Keratinocyte (primary cell): Measurements from ENCODE around the gene ARMC6. TPM values are rescaled to one million over a fixed set of nuclear protein-coding genes. Genes with fewer than 3 reads are reported as not detected.

Experiments used
- DNase-seq: peaks from one replicate; pipeline ENCODE4 v3.0.0-alpha.2; 2011; ENCODE audit warnings: low read depth, missing footprints, low spot score
- FAIRE-seq: peaks from 2 replicates; lab custom pipeline; 2011; peaks lifted over from hg19 to GRCh38; lab: Jason Lieb, UNC
- H2AFZ ChIP-seq: 2 replicates; pipeline ENCODE4 v1.6.0; 2012; ENCODE audit warnings: low read length, control low read depth, inconsistent platforms; ENCODE audit not compliant: control insufficient read depth
- H3K27ac ChIP-seq: 2 replicates; pipeline ENCODE4 v1.5.1; 2011; ENCODE audit warnings: low read length; ENCODE audit not compliant: control insufficient read depth, insufficient read depth
- H3K27me3 ChIP-seq: 3 replicates; pipeline ENCODE4 v1.6.0; 2011; ENCODE audit warnings: low read length; ENCODE audit not compliant: control insufficient read depth, insufficient read depth; ENCODE audit errors: extremely low read depth
- H3K36me3 ChIP-seq, 2 experiments: 2 replicates in 1 of 2; 3 replicates in 1 of 2; pipeline ENCODE4 v1.5.1; 2011; ENCODE audit warnings: low read length in 2 of 2, mild to moderate bottlenecking in 1 of 2; ENCODE audit not compliant: control insufficient read depth in 2 of 2, insufficient read depth in 2 of 2; ENCODE audit errors: extremely low read depth in 1 of 2
- H3K4me1 ChIP-seq: 3 replicates; pipeline ENCODE4 v1.5.1; 2011; ENCODE audit warnings: low read length; ENCODE audit not compliant: control insufficient read depth, insufficient read depth; ENCODE audit errors: extremely low read depth
- H3K4me2 ChIP-seq: 3 replicates; pipeline ENCODE4 v1.6.0; 2011; ENCODE audit warnings: low read depth, low read length; ENCODE audit not compliant: control insufficient read depth, insufficient read depth; ENCODE audit errors: extremely low read depth
- H3K4me3 ChIP-seq, 3 experiments: fragments of 200-600 bp in 1 of 3; sonication (generic) in 1 of 3; 2 replicates in 2 of 3; 3 replicates in 1 of 3; pipeline ENCODE4 v1.5.1; 2011 to 2016; ENCODE audit warnings: low read length in 3 of 3, mild to moderate bottlenecking in 3 of 3, control low read depth in 2 of 3, inconsistent platforms in 1 of 3, low read depth in 1 of 3, mixed read lengths in 1 of 3, mixed run types in 1 of 3, moderate library complexity in 1 of 3; ENCODE audit not compliant: control insufficient read depth in 2 of 3, insufficient read depth in 2 of 3; ENCODE audit errors: extremely low read depth in 1 of 3
- H3K79me2 ChIP-seq: 2 replicates; pipeline ENCODE4 v1.6.0; 2012; ENCODE audit warnings: low read length; ENCODE audit not compliant: control insufficient read depth, insufficient read depth
- H3K9ac ChIP-seq: 3 replicates; pipeline ENCODE4 v1.6.0; 2011; ENCODE audit warnings: low read length; ENCODE audit not compliant: control insufficient read depth, insufficient read depth; ENCODE audit errors: extremely low read depth
- H3K9me1 ChIP-seq: 3 replicates; pipeline ENCODE4 v1.6.0; 2011; ENCODE audit warnings: low read length; ENCODE audit not compliant: control insufficient read depth, insufficient read depth; ENCODE audit errors: extremely low read depth
- H3K9me3 ChIP-seq: 2 replicates; pipeline ENCODE4 v1.5.1; 2012; ENCODE audit warnings: low read depth, low read length; ENCODE audit not compliant: control insufficient read depth
- H4K20me1 ChIP-seq: 3 replicates; pipeline ENCODE4 v1.6.0; 2011; ENCODE audit warnings: low read length; ENCODE audit not compliant: control insufficient read depth, insufficient read depth; ENCODE audit errors: extremely low read depth
- EZH2 ChIP-seq: IDR thresholded peaks from one replicate; pipeline ENCODE4 v1.6.1; 2012; ENCODE audit warnings: inconsistent platforms, mild to moderate bottlenecking, low read length, moderate library complexity
- dilution Hi-C: fragments of 300-500 bp; cut with MboI; formaldehyde crosslinking; loops from one replicate; pipeline ENCODE4 v1.7.0; 2020; ENCODE audit warnings: low sequenced_read_pairs; ENCODE audit not compliant: extremely low pct_ligation_motif_present
- polyA plus RNA-seq, 5 experiments: library from polyadenylated mRNA; depleted of rRNA in 3 of 5; stranded (reverse) in 3 of 5; stranded (forward) in 1 of 5; unstranded in 1 of 5; fragments of >200 nt; gene quantifications; 1 replicate in 1 of 5; 2 replicates in 3 of 5; 3 replicates in 1 of 5; pipeline versions ENCODE4 v1.2.1 to v1.2.3, GENCODE V29; 2011 to 2012; ENCODE audit warnings: missing spikeins in 2 of 5, low read depth in 1 of 5, low replicate concordance in 1 of 5
- TF ChIP-seq, protein P1 (sequence below), 3 experiments: IDR thresholded peaks in 1 of 3; conservative IDR thresholded peaks in 1 of 3; optimal IDR thresholded peaks in 1 of 3; 2 replicates in 2 of 3; 3 replicates in 1 of 3; pipeline versions ENCODE3 to v1.5.1; 2011; ENCODE audit warnings: low read length in 3 of 3, mild to moderate bottlenecking in 3 of 3, moderate library complexity in 2 of 3, control low read depth in 1 of 3, inconsistent platforms in 1 of 3; ENCODE audit not compliant: insufficient read depth in 2 of 3; ENCODE audit errors: extremely low read depth in 1 of 3

ARMC6 gene
- polyA plus RNA-seq, 1 donor (not counting 4 experiments of a cell fraction or from before 2014, with no cell fraction given), result 23.8 TPM

- no peaks in the 10 kb centered on the region for H3K9me3 ChIP-seq
- no peaks in the 10 kb centered on the region for H3K27me3 ChIP-seq
- TF ChIP-seq, protein P1, sequence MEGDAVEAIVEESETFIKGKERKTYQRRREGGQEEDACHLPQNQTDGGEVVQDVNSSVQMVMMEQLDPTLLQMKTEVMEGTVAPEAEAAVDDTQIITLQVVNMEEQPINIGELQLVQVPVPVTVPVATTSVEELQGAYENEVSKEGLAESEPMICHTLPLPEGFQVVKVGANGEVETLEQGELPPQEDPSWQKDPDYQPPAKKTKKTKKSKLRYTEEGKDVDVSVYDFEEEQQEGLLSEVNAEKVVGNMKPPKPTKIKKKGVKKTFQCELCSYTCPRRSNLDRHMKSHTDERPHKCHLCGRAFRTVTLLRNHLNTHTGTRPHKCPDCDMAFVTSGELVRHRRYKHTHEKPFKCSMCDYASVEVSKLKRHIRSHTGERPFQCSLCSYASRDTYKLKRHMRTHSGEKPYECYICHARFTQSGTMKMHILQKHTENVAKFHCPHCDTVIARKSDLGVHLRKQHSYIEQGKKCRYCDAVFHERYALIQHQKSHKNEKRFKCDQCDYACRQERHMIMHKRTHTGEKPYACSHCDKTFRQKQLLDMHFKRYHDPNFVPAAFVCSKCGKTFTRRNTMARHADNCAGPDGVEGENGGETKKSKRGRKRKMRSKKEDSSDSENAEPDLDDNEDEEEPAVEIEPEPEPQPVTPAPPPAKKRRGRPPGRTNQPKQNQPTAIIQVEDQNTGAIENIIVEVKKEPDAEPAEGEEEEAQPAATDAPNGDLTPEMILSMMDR (optimal IDR thresholded peaks at IDR 0.05 in 1 of 3, IDR thresholded peaks at IDR 0.05 in 1 of 3, conservative IDR thresholded peaks at IDR 0.05 in 1 of 3; ENCODE audit: extremely low read depth in 1 of 3, insufficient read depth in 2 of 3, low read length in 3 of 3), result no peak
- no peak for TF ChIP-seq EZH2
- H3K9me1 ChIP-seq, result peaks cover 2% of the 10 kb centered on the region
- no peak overlapping the region for H3K4me2 ChIP-seq
- no peak for DNase-seq
- peaks cover 12% of the 10 kb centered on the region for H3K4me1 ChIP-seq
- dilution Hi-C loops, result no loop called here
- H2AFZ ChIP-seq, result no peak overlapping the region
- peak; percentile 80 for FAIRE-seq
- no peak overlapping the region for H3K9ac ChIP-seq
- H3K4me3 ChIP-seq, result no peak overlapping the region
- peaks cover 28 to 32% of the 10 kb centered on the region in 2 experiments for H3K36me3 ChIP-seq
- H3K79me2 ChIP-seq, result no peaks in the 10 kb centered on the region
- H3K27ac ChIP-seq, result no peak overlapping the region
- no peaks in the 10 kb centered on the region for H4K20me1 ChIP-seq
Observed at GRCh38 chr19:19050731-19051130, 17.3 kb downstream of the ARMC6 start.

GRCh38 chr19:19051478-19052213 lies 18.2 kb downstream of the ARMC6 start:
- H3K36me3 ChIP-seq, result peaks cover 28 to 33% of the 10 kb centered on the region in 2 experiments
- H3K4me2 ChIP-seq, result no peak overlapping the region
- dilution Hi-C loops, result no loop called here

More at GRCh38 chr19:19051478-19052213, 18.2 kb downstream of the ARMC6 start:
- FAIRE-seq, result no peak
- no peak for TF ChIP-seq EZH2
- TF ChIP-seq, protein P1 (optimal IDR thresholded peaks at IDR 0.05 in 1 of 3, IDR thresholded peaks at IDR 0.05 in 1 of 3, conservative IDR thresholded peaks at IDR 0.05 in 1 of 3; ENCODE audit: extremely low read depth in 1 of 3, insufficient read depth in 2 of 3, low read length in 3 of 3), result no peak
- no peaks in the 10 kb centered on the region for H3K9me3 ChIP-seq
- H3K4me3 ChIP-seq, result no peak overlapping the region
- H3K27ac ChIP-seq, result no peak overlapping the region
- no peak overlapping the region for H3K9ac ChIP-seq
- no peaks in the 10 kb centered on the region for H4K20me1 ChIP-seq
- no peak for DNase-seq
- no peaks in the 10 kb centered on the region for H3K79me2 ChIP-seq
- H3K9me1 ChIP-seq, result peaks cover 2% of the 10 kb centered on the region
- H2AFZ ChIP-seq, result no peak overlapping the region
- peaks cover 12% of the 10 kb centered on the region for H3K4me1 ChIP-seq
- H3K27me3 ChIP-seq, result no peaks in the 10 kb centered on the region
